Osteoblast (primary cell): ENCODE results near the gene ABHD10. TPM values are rescaled to one million over a fixed set of nuclear protein-coding genes. Genes with fewer than 3 reads are reported as not detected.

Source experiments
- DNase-seq: peaks from one replicate; pipeline ENCODE4 v3.0.0; 2011; ENCODE audit warnings: low spot score, mixed read lengths; ENCODE audit not compliant: insufficient read length; ENCODE audit errors: missing footprints
- H2AFZ ChIP-seq: 2 replicates; pipeline ENCODE4 v1.6.0; 2011; ENCODE audit warnings: mild to moderate bottlenecking, low read length
- H3K27ac ChIP-seq: 2 replicates; pipeline ENCODE4 v1.5.1; 2011; ENCODE audit warnings: mild to moderate bottlenecking, low read depth, low read length, moderate library complexity
- H3K27me3 ChIP-seq: 2 replicates; pipeline ENCODE4 v1.6.0; 2012; ENCODE audit warnings: mild to moderate bottlenecking, control low read depth, inconsistent platforms, low read length, moderate library complexity; ENCODE audit not compliant: insufficient read depth
- H3K36me3 ChIP-seq: 2 replicates; pipeline ENCODE4 v1.5.1; 2011; ENCODE audit warnings: mild to moderate bottlenecking, low read length, control low read depth, moderate library complexity; ENCODE audit not compliant: insufficient read depth
- H3K4me1 ChIP-seq: 2 replicates; pipeline ENCODE4 v1.5.1; 2011; ENCODE audit warnings: mild to moderate bottlenecking, low read length, control low read depth, moderate library complexity; ENCODE audit not compliant: insufficient read depth
- H3K4me2 ChIP-seq: 2 replicates; pipeline ENCODE4 v1.6.0; 2011; ENCODE audit warnings: mild to moderate bottlenecking, low read length; ENCODE audit not compliant: insufficient read depth
- H3K4me3 ChIP-seq: fragments of 200-600 bp; sonication (generic); 3 replicates; pipeline ENCODE4 v1.5.1; 2012; ENCODE audit warnings: mild to moderate bottlenecking, low read length, inconsistent platforms; ENCODE audit not compliant: insufficient read depth
- H3K79me2 ChIP-seq: 2 replicates; pipeline ENCODE4 v1.6.0; 2012; ENCODE audit warnings: mild to moderate bottlenecking, low read length, control low read depth, inconsistent platforms; ENCODE audit not compliant: insufficient read depth
- H3K9me3 ChIP-seq: 2 replicates; pipeline ENCODE4 v1.5.1; 2011; ENCODE audit warnings: low read depth, low read length, control low read depth
- H4K20me1 ChIP-seq: 2 replicates; pipeline ENCODE4 v1.6.0; 2012; ENCODE audit warnings: mild to moderate bottlenecking, low read length, control low read depth; ENCODE audit not compliant: insufficient read depth
- CTCF ChIP-seq: IDR thresholded peaks from 2 replicates; pipeline ENCODE4 v1.5.1; 2011; ENCODE audit warnings: mild to moderate bottlenecking, low read depth, low read length, moderate library complexity; ENCODE audit errors: extremely low read depth
- total RNA-seq: library from RNA; depleted of rRNA; stranded (reverse); fragments of >200 nt; gene quantifications from 2 replicates; pipeline ENCODE4 v1.2.3, GENCODE V29; 2012

Gene ABHD10
- total RNA-seq, 1 donor = 22.8 TPM

GRCh38 chr3:111955876-111956275 is 22.9 kb upstream of the ABHD10 start:
- no peak overlapping the region for H2AFZ ChIP-seq
- no peak for TF ChIP-seq CTCF
- no peak overlapping the region for H3K4me3 ChIP-seq
- H3K27me3 ChIP-seq = no peaks in the 10 kb centered on the region
- H4K20me1 ChIP-seq = no peaks in the 10 kb centered on the region
- H3K79me2 ChIP-seq = no peaks in the 10 kb centered on the region
- peaks cover 63% of the 10 kb centered on the region for H3K36me3 ChIP-seq
- DNase-seq = no peak
- no peak overlapping the region for H3K4me2 ChIP-seq
- peaks cover 4% of the 10 kb centered on the region for H3K4me1 ChIP-seq
- H3K27ac ChIP-seq = no peak overlapping the region
- no peaks in the 10 kb centered on the region for H3K9me3 ChIP-seq

DNA sequence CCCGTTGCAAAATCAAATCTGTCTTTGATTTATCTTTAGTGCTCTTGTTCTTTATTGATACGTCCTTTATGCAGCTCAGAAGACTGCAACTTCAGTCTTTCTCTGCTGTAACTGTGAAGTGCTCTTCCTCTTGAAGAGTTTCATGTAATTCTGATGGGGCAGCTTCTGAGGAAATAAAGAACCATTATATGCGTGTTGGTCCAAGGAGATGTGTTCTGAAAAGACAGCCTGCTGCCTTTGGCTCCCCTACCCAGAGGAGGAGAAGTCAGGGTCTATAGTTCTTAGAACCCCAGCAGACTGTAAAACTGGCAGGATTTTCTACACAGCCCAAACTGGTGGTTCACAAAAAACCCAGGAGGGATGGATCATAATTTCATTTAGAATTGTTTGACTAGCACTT is 22.4 kb upstream of the ABHD10 start:
- no peak overlapping the region for H3K4me3 ChIP-seq
- no peak for DNase-seq
- no peak overlapping the region for H3K27ac ChIP-seq

DNA sequence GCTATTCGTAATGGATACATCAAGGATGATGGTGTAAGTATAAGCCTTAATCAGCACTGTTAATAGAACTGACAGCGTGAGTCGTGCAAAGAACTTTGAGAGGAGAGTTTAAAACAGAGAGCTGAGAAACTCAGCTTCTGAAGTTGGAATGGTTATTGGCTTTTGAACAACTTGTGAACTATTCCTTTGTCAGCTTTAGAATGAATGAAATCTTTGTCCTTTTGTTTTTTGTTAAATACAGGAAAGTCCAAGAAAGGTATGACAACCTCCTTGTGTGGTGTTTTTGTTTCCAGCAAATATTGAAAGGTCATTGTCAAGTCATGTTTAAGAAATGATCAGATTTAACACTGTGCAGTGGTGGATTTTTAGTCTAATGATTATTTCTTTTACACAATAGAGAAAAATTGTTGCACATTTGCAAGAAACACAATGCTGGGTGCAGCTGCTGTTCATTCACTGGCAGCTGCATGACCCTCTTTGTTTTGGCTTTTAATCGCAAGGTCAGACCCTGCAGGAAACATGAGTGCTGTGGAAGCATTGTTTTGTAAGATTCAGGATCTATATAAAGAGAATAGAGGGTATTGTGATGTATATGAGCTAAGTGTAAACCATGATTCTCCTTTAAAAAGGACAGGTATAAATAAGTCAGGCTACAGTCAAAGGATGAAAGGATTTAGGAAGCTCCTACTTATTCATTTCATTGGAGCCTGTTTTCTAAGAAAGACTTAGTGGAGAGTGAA is 21.7 kb upstream of the ABHD10 start:
- H3K27ac ChIP-seq = no peak overlapping the region
- DNase-seq = no peak
- no peak overlapping the region for H3K4me2 ChIP-seq
- H3K27me3 ChIP-seq = no peaks in the 10 kb centered on the region
- H4K20me1 ChIP-seq = no peaks in the 10 kb centered on the region
- no peaks in the 10 kb centered on the region for H3K9me3 ChIP-seq
- H3K4me3 ChIP-seq = no peak overlapping the region
- no peak for TF ChIP-seq CTCF
- H3K36me3 ChIP-seq = peaks cover 59% of the 10 kb centered on the region
- H3K4me1 ChIP-seq = peaks cover 4% of the 10 kb centered on the region
- H2AFZ ChIP-seq = no peak overlapping the region
- no peaks in the 10 kb centered on the region for H3K79me2 ChIP-seq

More for the DNA sequence above, 22.4 kb upstream of the ABHD10 start:
- H3K9me3 ChIP-seq = no peaks in the 10 kb centered on the region
- peaks cover 60% of the 10 kb centered on the region for H3K36me3 ChIP-seq
- no peak overlapping the region for H2AFZ ChIP-seq
- no peak overlapping the region for H3K4me2 ChIP-seq
- H3K27me3 ChIP-seq = no peaks in the 10 kb centered on the region
- no peaks in the 10 kb centered on the region for H4K20me1 ChIP-seq
- H3K79me2 ChIP-seq = no peaks in the 10 kb centered on the region
- no peak for TF ChIP-seq CTCF
- H3K4me1 ChIP-seq = peaks cover 4% of the 10 kb centered on the region

- no peaks in the 10 kb centered on the region for H3K9me3 ChIP-seq
- H3K27ac ChIP-seq = no peak overlapping the region
- H3K4me2 ChIP-seq = no peak overlapping the region
- DNase-seq = no peak
- no peaks in the 10 kb centered on the region for H4K20me1 ChIP-seq
- H3K79me2 ChIP-seq = no peaks in the 10 kb centered on the region
- no peak overlapping the region for H3K4me3 ChIP-seq
- H3K36me3 ChIP-seq = peaks cover 60% of the 10 kb centered on the region
- peaks cover 9% of the 10 kb centered on the region for H3K4me1 ChIP-seq
- H3K27me3 ChIP-seq = no peaks in the 10 kb centered on the region
- TF ChIP-seq CTCF = no peak
- H2AFZ ChIP-seq = no peak overlapping the region
These were observed 17.2 kb upstream of the ABHD10 start for GRCh38 chr3:111961461-111962164.
